GM23338 (cell line): ENCODE results near the gene RELCH. TPM values are rescaled to one million over a fixed set of nuclear protein-coding genes. Genes with fewer than 3 reads are reported as not detected.

Source experiments
- ATAC-seq: fragments of 200-7000 bp; cut with Tn5 transposase; 3 replicates; pipeline ENCODE4 v1.9.1; 2020
- DNase-seq: peaks from one replicate; pipeline ENCODE4 v3.0.0-alpha.2; 2015; ENCODE audit warnings: low spot score
- H2AFZ ChIP-seq: fragments of 200-600 bp; sonication (generic); 2 replicates; pipeline ENCODE4 v1.8.0; 2016; ENCODE audit warnings: antibody characterized with exemption, mild to moderate bottlenecking, moderate library complexity
- H3F3A ChIP-seq: fragments of 200-600 bp; sonication (generic); replicated peaks from 2 replicates; pipeline ENCODE4 v1.8.0; 2017; ENCODE audit warnings: antibody characterized with exemption, mixed run types, low read depth
- H3K27ac ChIP-seq: fragments of 200-600 bp; sonication (generic); 2 replicates; pipeline ENCODE4 v1.6.1; 2016; ENCODE audit warnings: low read depth
- H3K27me3 ChIP-seq: fragments of 200-600 bp; sonication (generic); 2 replicates; pipeline ENCODE4 v1.8.0; 2016; ENCODE audit warnings: mild to moderate bottlenecking, mixed run types, moderate library complexity; ENCODE audit not compliant: insufficient read depth
- H3K36me3 ChIP-seq: fragments of 200-600 bp; sonication (generic); 2 replicates; pipeline ENCODE4 v1.8.0; 2016; ENCODE audit warnings: mild to moderate bottlenecking; ENCODE audit not compliant: insufficient read depth
- H3K4me1 ChIP-seq: fragments of 200-600 bp; sonication (generic); 2 replicates; pipeline ENCODE4 v1.8.0; 2016; ENCODE audit warnings: mild to moderate bottlenecking, moderate library complexity; ENCODE audit not compliant: insufficient read depth
- H3K4me2 ChIP-seq: fragments of 200-600 bp; sonication (generic); 2 replicates; pipeline ENCODE4 v1.7.1; 2017; ENCODE audit warnings: mixed run types
- H3K4me3 ChIP-seq: fragments of 200-600 bp; sonication (generic); 2 replicates; pipeline ENCODE4 v1.6.1; 2016; ENCODE audit warnings: mixed run types
- H3K79me2 ChIP-seq: fragments of 200-600 bp; sonication (generic); replicated peaks from 2 replicates; pipeline ENCODE4 v1.8.0; 2017; ENCODE audit warnings: mild to moderate bottlenecking; ENCODE audit not compliant: insufficient read depth
- H3K9me2 ChIP-seq: fragments of 200-600 bp; sonication (generic); 2 replicates; pipeline ENCODE4 v1.8.0; 2017; ENCODE audit not compliant: insufficient read depth
- H4K20me1 ChIP-seq: fragments of 200-600 bp; sonication (generic); replicated peaks from 2 replicates; pipeline ENCODE4 v1.8.0; 2017; ENCODE audit warnings: mild to moderate bottlenecking; ENCODE audit not compliant: insufficient read depth
- H3K27ac Mint-ChIP-seq: 2 replicates; pipeline ENCODE4 v1.8.0; 2020; ENCODE audit warnings: inconsistent platforms, mild to moderate bottlenecking, moderate library complexity, mixed read lengths
- H3K27me3 Mint-ChIP-seq: 3 replicates; pipeline ENCODE4 v1.8.0; 2022; ENCODE audit warnings: low read depth, mild to moderate bottlenecking, moderate library complexity, mixed read lengths, inconsistent platforms; ENCODE audit not compliant: insufficient read depth, poor library complexity
- H3K36me3 Mint-ChIP-seq: 3 replicates; pipeline ENCODE4 v1.8.0; 2021; ENCODE audit warnings: low read depth, mild to moderate bottlenecking, inconsistent platforms, moderate library complexity, mixed read lengths
- H3K4me1 Mint-ChIP-seq: 3 replicates; pipeline ENCODE4 v1.8.0; 2020; ENCODE audit warnings: mild to moderate bottlenecking, inconsistent platforms, mixed read lengths
- H3K4me3 Mint-ChIP-seq: 3 replicates; pipeline ENCODE4 v1.8.0; 2021; ENCODE audit warnings: moderate library complexity, mild to moderate bottlenecking, inconsistent platforms, mixed read lengths
- H3K9me3 Mint-ChIP-seq: 3 replicates; pipeline ENCODE4 v1.8.0; 2020; ENCODE audit warnings: moderate library complexity, mild to moderate bottlenecking, inconsistent platforms, mixed read lengths
- CREB1 ChIP-seq: fragments of 250-450 bp; sonication (Bioruptor Pico); IDR thresholded peaks from 2 replicates; pipeline ENCODE4 v1.5.0; 2020; ENCODE audit warnings: low read depth, mild to moderate bottlenecking, moderate library complexity
- EZH2 ChIP-seq: fragments of 200-600 bp; sonication (generic); IDR thresholded peaks from one replicate; pipeline ENCODE4 v1.8.0; 2017; ENCODE audit warnings: antibody characterized with exemption, mild to moderate bottlenecking, low read depth; ENCODE audit not compliant: unreplicated experiment
- EZH2phosphoT487 ChIP-seq: fragments of 200-600 bp; sonication (generic); IDR thresholded peaks from one replicate; pipeline ENCODE4 v1.8.1; 2018; ENCODE audit warnings: antibody characterized with exemption; ENCODE audit not compliant: unreplicated experiment
- NANOG ChIP-seq: IDR thresholded peaks from 2 replicates; pipeline ENCODE4 v1.6.1; 2016; ENCODE audit warnings: antibody characterized with exemption, borderline replicate concordance
- POLR2AphosphoS5 ChIP-seq: IDR thresholded peaks from 2 replicates; pipeline ENCODE4 v1.6.1; 2016; ENCODE audit warnings: antibody characterized with exemption, low read depth
- ZNF331 ChIP-seq: fragments of 250-450 bp; sonication (Bioruptor Pico); IDR thresholded peaks from 2 replicates; pipeline ENCODE4 v1.5.0; 2020; ENCODE audit warnings: low read depth, mild to moderate bottlenecking, moderate library complexity
- polyA plus RNA-seq: library from polyadenylated mRNA; unstranded; fragments of >200 nt; fragmentation: Nextera tagmentation; extraction: Ambion mirVana; gene quantifications from 2 replicates; pipeline ENCODE4 v1.2.1, GENCODE V29; 2016
- total RNA-seq: library from RNA; depleted of rRNA; stranded (reverse); fragments of >200 nt; shearing (Covaris generic); gene quantifications from 2 replicates; pipeline ENCODE4 v1.2.3, GENCODE V29; 2014
- TF ChIP-seq, protein P1 (sequence below): IDR thresholded peaks from one replicate; pipeline ENCODE4 v1.6.1; 2018; ENCODE audit warnings: antibody characterized with exemption; ENCODE audit not compliant: unreplicated experiment
- TF ChIP-seq, protein P2 (sequence below), 2 experiments: fragments of 200-600 bp in 1 of 2; sonication (generic) in 1 of 2; conservative IDR thresholded peaks; 2 replicates each; pipeline versions ENCODE4 v1.5.1 to v1.6.1; 2016 to 2017; ENCODE audit warnings: antibody characterized with exemption in 2 of 2, low read depth in 2 of 2, mild to moderate bottlenecking in 2 of 2, moderate library complexity in 1 of 2

RELCH gene
- total and polyA plus RNA-seq, 2 experiments from 2014 or later, result 8.8 to 56.4 TPM

DNA sequence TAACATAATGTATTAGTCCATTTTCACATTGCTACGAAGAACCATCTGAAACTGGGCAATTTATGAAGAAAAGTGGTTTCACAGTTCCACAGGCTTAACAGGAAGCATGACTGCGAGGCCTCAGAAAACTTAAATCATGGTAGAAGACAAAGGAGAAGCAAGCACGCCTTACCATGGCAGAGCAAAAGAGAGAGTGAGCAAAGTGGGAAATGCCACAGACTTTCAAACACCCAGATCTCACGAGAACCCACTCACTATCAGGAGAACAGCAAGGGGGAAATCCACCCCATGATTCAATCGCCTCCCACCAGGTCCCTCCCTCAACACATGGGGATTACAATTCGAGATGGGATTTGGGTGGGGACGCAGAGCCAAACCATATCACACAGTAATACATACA, 22.7 kb upstream of the RELCH start:
- peaks cover 12% of the 10 kb centered on the region for H3K4me1 Mint-ChIP-seq
- H3K36me3 Mint-ChIP-seq, result peaks cover 16% of the 10 kb centered on the region
- H3K27me3 ChIP-seq, result no peaks in the 10 kb centered on the region
- no peak for ATAC-seq
- no peaks in the 10 kb centered on the region; the same call in 2 of the 3 replicates for H3K9me3 Mint-ChIP-seq
- no peaks in the 10 kb centered on the region for H3K4me1 ChIP-seq
- H3K79me2 ChIP-seq, result no peaks in the 10 kb centered on the region
- no peaks in the 10 kb centered on the region for H3K9me2 ChIP-seq
- no peaks in the 10 kb centered on the region for H4K20me1 ChIP-seq
- H3F3A ChIP-seq, result no peaks in the 10 kb centered on the region
- H3K4me2 ChIP-seq, result no peak overlapping the region
- H3K27ac Mint-ChIP-seq, result no peak overlapping the region
- no peak overlapping the region for H3K4me3 Mint-ChIP-seq
- peaks cover 6% of the 10 kb centered on the region for H3K27me3 Mint-ChIP-seq
- no peak overlapping the region for H3K27ac ChIP-seq
- no peak for TF ChIP-seq ZNF331
- TF ChIP-seq, protein P1, sequence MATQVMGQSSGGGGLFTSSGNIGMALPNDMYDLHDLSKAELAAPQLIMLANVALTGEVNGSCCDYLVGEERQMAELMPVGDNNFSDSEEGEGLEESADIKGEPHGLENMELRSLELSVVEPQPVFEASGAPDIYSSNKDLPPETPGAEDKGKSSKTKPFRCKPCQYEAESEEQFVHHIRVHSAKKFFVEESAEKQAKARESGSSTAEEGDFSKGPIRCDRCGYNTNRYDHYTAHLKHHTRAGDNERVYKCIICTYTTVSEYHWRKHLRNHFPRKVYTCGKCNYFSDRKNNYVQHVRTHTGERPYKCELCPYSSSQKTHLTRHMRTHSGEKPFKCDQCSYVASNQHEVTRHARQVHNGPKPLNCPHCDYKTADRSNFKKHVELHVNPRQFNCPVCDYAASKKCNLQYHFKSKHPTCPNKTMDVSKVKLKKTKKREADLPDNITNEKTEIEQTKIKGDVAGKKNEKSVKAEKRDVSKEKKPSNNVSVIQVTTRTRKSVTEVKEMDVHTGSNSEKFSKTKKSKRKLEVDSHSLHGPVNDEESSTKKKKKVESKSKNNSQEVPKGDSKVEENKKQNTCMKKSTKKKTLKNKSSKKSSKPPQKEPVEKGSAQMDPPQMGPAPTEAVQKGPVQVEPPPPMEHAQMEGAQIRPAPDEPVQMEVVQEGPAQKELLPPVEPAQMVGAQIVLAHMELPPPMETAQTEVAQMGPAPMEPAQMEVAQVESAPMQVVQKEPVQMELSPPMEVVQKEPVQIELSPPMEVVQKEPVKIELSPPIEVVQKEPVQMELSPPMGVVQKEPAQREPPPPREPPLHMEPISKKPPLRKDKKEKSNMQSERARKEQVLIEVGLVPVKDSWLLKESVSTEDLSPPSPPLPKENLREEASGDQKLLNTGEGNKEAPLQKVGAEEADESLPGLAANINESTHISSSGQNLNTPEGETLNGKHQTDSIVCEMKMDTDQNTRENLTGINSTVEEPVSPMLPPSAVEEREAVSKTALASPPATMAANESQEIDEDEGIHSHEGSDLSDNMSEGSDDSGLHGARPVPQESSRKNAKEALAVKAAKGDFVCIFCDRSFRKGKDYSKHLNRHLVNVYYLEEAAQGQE, result no peak
- TF ChIP-seq CREB1, result no peak
- no peak for TF ChIP-seq NANOG
- no peak for TF ChIP-seq EZH2
- no peak for TF ChIP-seq EZH2phosphoT487
- TF ChIP-seq, protein P2, sequence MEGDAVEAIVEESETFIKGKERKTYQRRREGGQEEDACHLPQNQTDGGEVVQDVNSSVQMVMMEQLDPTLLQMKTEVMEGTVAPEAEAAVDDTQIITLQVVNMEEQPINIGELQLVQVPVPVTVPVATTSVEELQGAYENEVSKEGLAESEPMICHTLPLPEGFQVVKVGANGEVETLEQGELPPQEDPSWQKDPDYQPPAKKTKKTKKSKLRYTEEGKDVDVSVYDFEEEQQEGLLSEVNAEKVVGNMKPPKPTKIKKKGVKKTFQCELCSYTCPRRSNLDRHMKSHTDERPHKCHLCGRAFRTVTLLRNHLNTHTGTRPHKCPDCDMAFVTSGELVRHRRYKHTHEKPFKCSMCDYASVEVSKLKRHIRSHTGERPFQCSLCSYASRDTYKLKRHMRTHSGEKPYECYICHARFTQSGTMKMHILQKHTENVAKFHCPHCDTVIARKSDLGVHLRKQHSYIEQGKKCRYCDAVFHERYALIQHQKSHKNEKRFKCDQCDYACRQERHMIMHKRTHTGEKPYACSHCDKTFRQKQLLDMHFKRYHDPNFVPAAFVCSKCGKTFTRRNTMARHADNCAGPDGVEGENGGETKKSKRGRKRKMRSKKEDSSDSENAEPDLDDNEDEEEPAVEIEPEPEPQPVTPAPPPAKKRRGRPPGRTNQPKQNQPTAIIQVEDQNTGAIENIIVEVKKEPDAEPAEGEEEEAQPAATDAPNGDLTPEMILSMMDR (conservative IDR thresholded peaks at IDR 0.05; ENCODE audit: low read depth in 2 of 2), result no peak
- DNase-seq, result no peak
- no peak overlapping the region for H2AFZ ChIP-seq
- H3K4me3 ChIP-seq, result no peak overlapping the region
- H3K36me3 ChIP-seq, result no peaks in the 10 kb centered on the region

DNA sequence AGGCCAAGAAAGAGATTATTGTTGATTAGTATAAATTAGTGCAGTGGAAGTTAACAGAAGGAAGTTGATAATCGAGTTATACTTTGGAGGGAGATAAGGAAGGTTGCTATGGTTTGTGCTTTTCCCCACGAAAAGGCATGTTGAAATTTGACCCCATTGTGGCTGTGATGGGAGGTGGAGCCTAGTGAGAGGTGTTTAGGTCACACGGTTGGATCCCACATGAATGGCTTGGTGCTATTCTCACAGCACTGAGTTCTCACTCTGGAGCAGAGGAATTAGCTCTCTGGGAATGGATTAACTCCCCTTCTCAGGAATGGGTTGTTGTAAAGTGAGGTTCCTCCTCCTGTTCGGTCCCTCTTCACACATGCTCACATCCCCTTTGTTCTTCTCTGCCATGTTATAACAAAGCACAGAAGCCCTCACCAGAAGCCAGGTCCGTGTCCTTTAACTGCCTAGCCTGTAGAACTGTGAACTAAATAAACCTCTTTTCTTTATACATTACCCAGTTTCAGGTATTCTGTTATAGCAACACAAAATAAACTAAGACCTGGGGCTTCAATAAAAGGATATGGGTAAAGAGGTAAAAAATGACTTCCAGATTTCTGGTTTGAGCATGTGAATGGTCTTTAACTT, 22.1 kb upstream of the RELCH start:
- ATAC-seq (peak; percentile 77), DNase-seq (peak; percentile 59)
- Histone ChIP-seq H3F3A (no peaks in the 10 kb centered on the region), H3K9me2 (no peaks in the 10 kb centered on the region), H3K79me2 (no peaks in the 10 kb centered on the region), H3K27ac (no peak overlapping the region), H2AFZ (no peak overlapping the region), H3K27me3 (no peaks in the 10 kb centered on the region), H3K4me2 (no peak overlapping the region; the same call in 1 of the 2 replicates), H4K20me1 (no peaks in the 10 kb centered on the region), H3K4me3 (no peak overlapping the region), H3K4me1 (no peaks in the 10 kb centered on the region), H3K36me3 (no peaks in the 10 kb centered on the region)
- H3K4me3 Mint-ChIP-seq, result no peak overlapping the region
- H3K4me1 Mint-ChIP-seq, result peaks cover 12% of the 10 kb centered on the region
- H3K36me3 Mint-ChIP-seq, result peaks cover 16% of the 10 kb centered on the region
- no peak overlapping the region for H3K27ac Mint-ChIP-seq
- H3K9me3 Mint-ChIP-seq, result no peaks in the 10 kb centered on the region; the same call in 2 of the 3 replicates
- TF ChIP-seq POLR2AphosphoS5, result no peak
- TF ChIP-seq NANOG, result no peak
- no peak for TF ChIP-seq EZH2phosphoT487
- no peak for TF ChIP-seq EZH2
- peaks cover 6% of the 10 kb centered on the region for H3K27me3 Mint-ChIP-seq
